HepG2 (cell line): ENCODE measurements around the gene HS3ST5. TPM values are rescaled to one million over a fixed set of nuclear protein-coding genes. Genes with fewer than 3 reads are reported as not detected.

ENCODE experiments used
- AHR ChIP-seq: IDR thresholded peaks from 2 replicates; pipeline ENCODE4 v1.6.1; 2018; ENCODE audit warnings: missing genetic modification reagents, missing compliant biosample characterization
- GTF3A ChIP-seq: sonication (generic); formaldehyde crosslinking; conservative IDR thresholded peaks from 2 replicates; pipeline ENCODE4 v1.4.0; 2020; ENCODE audit warnings: mild to moderate bottlenecking, missing genetic modification reagents
- NFYB ChIP-seq: sonication (generic); formaldehyde crosslinking; IDR thresholded peaks from 2 replicates; pipeline ENCODE4 v1.4.0; 2020; ENCODE audit warnings: missing genetic modification reagents
- RBFOX2 ChIP-seq: fragments of 200-400 bp; formaldehyde crosslinking; IDR thresholded peaks from 2 replicates; pipeline ENCODE4 v1.6.1; 2017; ENCODE audit warnings: low read depth, mild to moderate bottlenecking, low read length
- RFXANK ChIP-seq: IDR thresholded peaks from 2 replicates; pipeline ENCODE4 v1.6.1; 2016
- RFXAP ChIP-seq: sonication (generic); formaldehyde crosslinking; IDR thresholded peaks from 2 replicates; pipeline ENCODE4 v1.4.0; 2020; ENCODE audit warnings: missing genetic modification reagents, borderline replicate concordance
- SALL1 ChIP-seq: sonication (generic); formaldehyde crosslinking; IDR thresholded peaks from 2 replicates; pipeline ENCODE4 v1.8.0; 2022; ENCODE audit warnings: mild to moderate bottlenecking, missing genetic modification reagents
- SPEN ChIP-seq: sonication (generic); formaldehyde crosslinking; IDR thresholded peaks from 2 replicates; pipeline ENCODE4 v1.5.1; 2020; ENCODE audit warnings: low read depth, mild to moderate bottlenecking, missing genetic modification reagents
- ZBTB38 ChIP-seq: sonication (generic); formaldehyde crosslinking; IDR thresholded peaks from 2 replicates; pipeline ENCODE4 v1.5.1; 2020; ENCODE audit warnings: mild to moderate bottlenecking, missing genetic modification reagents
- ZBTB42 ChIP-seq: sonication (generic); formaldehyde crosslinking; IDR thresholded peaks from 2 replicates; pipeline ENCODE4 v1.5.0; 2020; ENCODE audit warnings: mild to moderate bottlenecking, missing genetic modification reagents
- ZIK1 ChIP-seq: sonication (generic); formaldehyde crosslinking; IDR thresholded peaks from 2 replicates; pipeline ENCODE4 v1.5.0; 2020; ENCODE audit warnings: mild to moderate bottlenecking, low read depth, missing genetic modification reagents, borderline replicate concordance
- ZNF138 ChIP-seq: sonication (generic); formaldehyde crosslinking; IDR thresholded peaks from 2 replicates; pipeline ENCODE4 v1.5.0; 2020; ENCODE audit warnings: mild to moderate bottlenecking, low read depth, missing genetic modification reagents
- ZNF260 ChIP-seq: sonication (generic); formaldehyde crosslinking; IDR thresholded peaks from 2 replicates; pipeline ENCODE4 v1.4.0; 2020; ENCODE audit warnings: missing genetic modification reagents, low read depth, mild to moderate bottlenecking, borderline replicate concordance
- ZNF30 ChIP-seq: sonication (generic); formaldehyde crosslinking; IDR thresholded peaks from 2 replicates; pipeline ENCODE4 v1.5.0; 2020; ENCODE audit warnings: mild to moderate bottlenecking, missing genetic modification reagents
- ZNF326 ChIP-seq: sonication (generic); formaldehyde crosslinking; IDR thresholded peaks from 2 replicates; pipeline ENCODE4 v1.4.0; 2020; ENCODE audit warnings: missing genetic modification reagents, borderline replicate concordance
- ZNF709 ChIP-seq: sonication (generic); formaldehyde crosslinking; IDR thresholded peaks from 2 replicates; pipeline ENCODE4 v1.5.0; 2020; ENCODE audit warnings: mild to moderate bottlenecking, missing genetic modification reagents
- ZSCAN9 ChIP-seq: IDR thresholded peaks from 2 replicates; pipeline ENCODE4 v1.6.1; 2016; ENCODE audit warnings: borderline replicate concordance
- polyA plus RNA-seq, 8 experiments: library from polyadenylated mRNA; depleted of rRNA in 3 of 8; stranded (reverse) in 7 of 8; unstranded in 1 of 8; fragments of >200 nt; fragmentation: Illumina TruSeq in 4 of 8; extraction: Trizol in 4 of 8; gene quantifications; 2 replicates each; pipeline versions ENCODE4 v1.2.1 to v1.2.3, GENCODE V29; 2011 to 2016; ENCODE audit warnings: low read depth in 4 of 8, missing spikeins in 1 of 8, mixed read lengths in 1 of 8; ENCODE audit not compliant: insufficient read depth in 1 of 8
- total RNA-seq, 5 experiments: library from RNA; depleted of rRNA; stranded (reverse); fragments of >200 nt; fragmentation: Illumina TruSeq; extraction: Trizol; gene quantifications; 2 replicates each; pipeline ENCODE4 v1.2.3, GENCODE V29; 2016; ENCODE audit warnings: low read depth in 1 of 5
- TF ChIP-seq, protein P1 (sequence below): sonication (generic); formaldehyde crosslinking; IDR thresholded peaks from 2 replicates; pipeline ENCODE4 v1.8.1; 2023; ENCODE audit warnings: mild to moderate bottlenecking, moderate library complexity, missing genetic modification reagents
- TF ChIP-seq, protein P2 (sequence below): sonication (generic); formaldehyde crosslinking; IDR thresholded peaks from 2 replicates; pipeline ENCODE4 v1.4.0; 2020; ENCODE audit warnings: missing genetic modification reagents
- TF ChIP-seq, protein P3 (sequence below): sonication (generic); formaldehyde crosslinking; IDR thresholded peaks from 2 replicates; pipeline ENCODE4 v1.5.1; 2020; ENCODE audit warnings: missing genetic modification reagents, mild to moderate bottlenecking, borderline replicate concordance
- TF ChIP-seq, protein P4 (sequence below): sonication (generic); formaldehyde crosslinking; IDR thresholded peaks from 2 replicates; pipeline ENCODE4 v1.4.0; 2020; ENCODE audit warnings: missing genetic modification reagents, borderline replicate concordance

Gene HS3ST5
- total and polyA plus RNA-seq, 2 of the 13 experiments (the other 11 are each of a cell fraction or from before 2014, with no cell fraction given), result 1.1 to 1.6 TPM

DNA sequence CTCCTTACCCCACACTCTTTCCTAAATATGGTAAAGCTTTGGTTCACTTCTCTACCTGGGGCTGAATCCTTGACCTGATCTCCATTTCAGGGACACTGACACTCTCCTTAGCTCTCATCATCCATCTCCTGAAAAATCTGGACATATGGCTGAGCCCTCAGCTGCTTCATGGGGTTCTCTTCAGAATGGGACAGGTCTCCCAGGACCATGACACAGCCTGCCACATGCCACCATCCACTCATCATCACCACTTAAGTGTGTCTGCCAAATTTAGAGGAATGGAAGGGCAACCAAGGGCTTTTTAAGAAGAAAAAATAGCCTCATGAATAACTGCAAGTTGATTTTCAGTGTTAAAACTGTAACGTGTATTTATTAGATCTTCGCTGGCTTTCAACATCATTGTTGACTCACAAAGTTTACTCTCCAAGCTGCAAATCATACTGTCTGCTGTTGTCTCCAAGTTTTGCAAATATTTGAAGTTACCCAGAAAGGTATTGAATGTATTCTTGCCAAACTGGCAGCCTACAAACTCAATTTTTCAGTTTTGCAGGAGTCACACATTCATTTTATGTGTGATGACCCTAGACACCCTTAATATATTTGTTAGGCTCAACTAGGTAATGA is 41.1 kb downstream of the HS3ST5 start (continued):
- TF ChIP-seq, protein P1, sequence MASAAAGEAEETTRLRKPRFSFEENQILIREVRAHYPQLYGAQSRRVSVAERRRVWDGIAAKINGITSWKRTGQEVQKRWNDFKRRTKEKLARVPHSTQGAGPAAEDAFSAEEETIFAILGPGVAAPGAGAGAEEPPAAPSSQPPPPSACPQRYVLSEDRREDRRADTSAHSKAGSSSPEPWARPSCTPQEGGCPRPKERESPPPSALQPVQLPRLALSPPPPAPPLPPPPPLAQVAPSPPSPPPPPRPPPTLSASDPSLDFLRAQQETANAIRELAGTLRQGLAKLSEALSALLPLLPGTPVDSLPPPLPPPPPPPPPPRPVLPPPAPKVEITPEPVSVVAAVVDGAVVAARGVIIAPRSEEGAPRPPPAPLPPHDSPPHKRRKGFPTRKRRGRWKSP (CRISPR knock-in tag), result no peak
- 0 out of 2 replicates have a peak, but pooled peaks have one; percentile 21 for TF ChIP-seq ZSCAN9 (CRISPR knock-in tag)
- no peak for TF ChIP-seq RFXAP (CRISPR knock-in tag)
- no peak for TF ChIP-seq ZIK1 (CRISPR knock-in tag)
- TF ChIP-seq ZBTB38 (CRISPR knock-in tag), result no peak
- TF ChIP-seq, protein P2, sequence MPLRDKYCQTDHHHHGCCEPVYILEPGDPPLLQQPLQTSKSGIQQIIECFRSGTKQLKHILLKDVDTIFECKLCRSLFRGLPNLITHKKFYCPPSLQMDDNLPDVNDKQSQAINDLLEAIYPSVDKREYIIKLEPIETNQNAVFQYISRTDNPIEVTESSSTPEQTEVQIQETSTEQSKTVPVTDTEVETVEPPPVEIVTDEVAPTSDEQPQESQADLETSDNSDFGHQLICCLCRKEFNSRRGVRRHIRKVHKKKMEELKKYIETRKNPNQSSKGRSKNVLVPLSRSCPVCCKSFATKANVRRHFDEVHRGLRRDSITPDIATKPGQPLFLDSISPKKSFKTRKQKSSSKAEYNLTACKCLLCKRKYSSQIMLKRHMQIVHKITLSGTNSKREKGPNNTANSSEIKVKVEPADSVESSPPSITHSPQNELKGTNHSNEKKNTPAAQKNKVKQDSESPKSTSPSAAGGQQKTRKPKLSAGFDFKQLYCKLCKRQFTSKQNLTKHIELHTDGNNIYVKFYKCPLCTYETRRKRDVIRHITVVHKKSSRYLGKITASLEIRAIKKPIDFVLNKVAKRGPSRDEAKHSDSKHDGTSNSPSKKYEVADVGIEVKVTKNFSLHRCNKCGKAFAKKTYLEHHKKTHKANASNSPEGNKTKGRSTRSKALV (CRISPR knock-in tag), result no peak
- no peak for TF ChIP-seq NFYB (CRISPR knock-in tag)
- no peak for TF ChIP-seq GTF3A (CRISPR knock-in tag)
- TF ChIP-seq ZNF709 (CRISPR knock-in tag), result no peak
- TF ChIP-seq ZNF326 (CRISPR knock-in tag), result no peak
- no peak for TF ChIP-seq AHR (CRISPR knock-in tag)
- TF ChIP-seq RFXANK, result no peak
- TF ChIP-seq ZBTB42 (CRISPR knock-in tag), result no peak
- TF ChIP-seq, protein P3, sequence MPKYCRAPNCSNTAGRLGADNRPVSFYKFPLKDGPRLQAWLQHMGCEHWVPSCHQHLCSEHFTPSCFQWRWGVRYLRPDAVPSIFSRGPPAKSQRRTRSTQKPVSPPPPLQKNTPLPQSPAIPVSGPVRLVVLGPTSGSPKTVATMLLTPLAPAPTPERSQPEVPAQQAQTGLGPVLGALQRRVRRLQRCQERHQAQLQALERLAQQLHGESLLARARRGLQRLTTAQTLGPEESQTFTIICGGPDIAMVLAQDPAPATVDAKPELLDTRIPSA (CRISPR knock-in tag), result no peak
- TF ChIP-seq ZNF138, result no peak
- no peak for TF ChIP-seq RBFOX2
- no peak for TF ChIP-seq ZNF30 (CRISPR knock-in tag)
- TF ChIP-seq SPEN (CRISPR knock-in tag), result no peak
- TF ChIP-seq ZNF260 (CRISPR knock-in tag), result no peak
- peak; percentile 63 for TF ChIP-seq SALL1 (CRISPR knock-in tag)
- TF ChIP-seq, protein P4, sequence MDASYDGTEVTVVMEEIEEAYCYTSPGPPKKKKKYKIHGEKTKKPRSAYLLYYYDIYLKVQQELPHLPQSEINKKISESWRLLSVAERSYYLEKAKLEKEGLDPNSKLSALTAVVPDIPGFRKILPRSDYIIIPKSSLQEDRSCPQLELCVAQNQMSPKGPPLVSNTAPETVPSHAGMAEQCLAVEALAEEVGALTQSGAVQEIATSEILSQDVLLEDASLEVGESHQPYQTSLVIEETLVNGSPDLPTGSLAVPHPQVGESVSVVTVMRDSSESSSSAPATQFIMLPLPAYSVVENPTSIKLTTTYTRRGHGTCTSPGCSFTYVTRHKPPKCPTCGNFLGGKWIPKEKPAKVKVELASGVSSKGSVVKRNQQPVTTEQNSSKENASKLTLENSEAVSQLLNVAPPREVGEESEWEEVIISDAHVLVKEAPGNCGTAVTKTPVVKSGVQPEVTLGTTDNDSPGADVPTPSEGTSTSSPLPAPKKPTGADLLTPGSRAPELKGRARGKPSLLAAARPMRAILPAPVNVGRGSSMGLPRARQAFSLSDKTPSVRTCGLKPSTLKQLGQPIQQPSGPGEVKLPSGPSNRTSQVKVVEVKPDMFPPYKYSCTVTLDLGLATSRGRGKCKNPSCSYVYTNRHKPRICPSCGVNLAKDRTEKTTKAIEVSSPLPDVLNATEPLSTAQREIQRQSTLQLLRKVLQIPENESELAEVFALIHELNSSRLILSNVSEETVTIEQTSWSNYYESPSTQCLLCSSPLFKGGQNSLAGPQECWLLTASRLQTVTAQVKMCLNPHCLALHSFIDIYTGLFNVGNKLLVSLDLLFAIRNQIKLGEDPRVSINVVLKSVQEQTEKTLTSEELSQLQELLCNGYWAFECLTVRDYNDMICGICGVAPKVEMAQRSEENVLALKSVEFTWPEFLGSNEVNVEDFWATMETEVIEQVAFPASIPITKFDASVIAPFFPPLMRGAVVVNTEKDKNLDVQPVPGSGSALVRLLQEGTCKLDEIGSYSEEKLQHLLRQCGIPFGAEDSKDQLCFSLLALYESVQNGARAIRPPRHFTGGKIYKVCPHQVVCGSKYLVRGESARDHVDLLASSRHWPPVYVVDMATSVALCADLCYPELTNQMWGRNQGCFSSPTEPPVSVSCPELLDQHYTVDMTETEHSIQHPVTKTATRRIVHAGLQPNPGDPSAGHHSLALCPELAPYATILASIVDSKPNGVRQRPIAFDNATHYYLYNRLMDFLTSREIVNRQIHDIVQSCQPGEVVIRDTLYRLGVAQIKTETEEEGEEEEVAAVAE (CRISPR knock-in tag), result no peak
